Liver (tissue), 9 donors: ENCODE data around the gene CDH4. TPM values are rescaled to one million over a fixed set of nuclear protein-coding genes. Genes with fewer than 3 reads are reported as not detected.

Experiments
- DNase-seq: peaks from one replicate; pipeline ENCODE4 v3.0.0-alpha.2; 2017; ENCODE audit warnings: low spot score
- H3K27ac ChIP-seq, 2 donors: one replicate each; pipeline ENCODE4 v1.7.0; 2013; ENCODE audit warnings: inconsistent platforms in 2 of 2, low read length in 2 of 2, control low read depth in 1 of 2, low read depth in 1 of 2, mild to moderate bottlenecking in 1 of 2
- H3K27me3 ChIP-seq, 4 donors: one replicate each; pipeline versions ENCODE4 v1.6.1 to v1.7.0; 2013; ENCODE audit warnings: low read length in 3 of 4, inconsistent platforms in 1 of 4, mild to moderate bottlenecking in 1 of 4, moderate library complexity in 1 of 4; ENCODE audit not compliant: control insufficient read depth in 4 of 4, insufficient read depth in 4 of 4
- H3K36me3 ChIP-seq, 4 donors: one replicate each; pipeline versions ENCODE4 v1.6.1 to v1.7.0; 2013; ENCODE audit warnings: low read length in 3 of 4, mild to moderate bottlenecking in 3 of 4, low read depth in 1 of 4, moderate library complexity in 1 of 4; ENCODE audit not compliant: control insufficient read depth in 4 of 4, insufficient read depth in 3 of 4
- H3K4me1 ChIP-seq, 4 donors: one replicate each; pipeline versions ENCODE4 v1.6.1 to v1.7.0; 2013; ENCODE audit warnings: low read length in 3 of 4, mild to moderate bottlenecking in 3 of 4, moderate library complexity in 1 of 4; ENCODE audit not compliant: control insufficient read depth in 4 of 4, insufficient read depth in 4 of 4
- H3K4me3 ChIP-seq, 3 donors: one replicate each; pipeline versions ENCODE4 v1.6.1 to v1.7.0; 2013; ENCODE audit warnings: low read length in 3 of 3, control low read depth in 1 of 3, low read depth in 1 of 3, mild to moderate bottlenecking in 1 of 3
- H3K9ac ChIP-seq, 2 donors: one replicate each; pipeline ENCODE4 v1.7.0; 2013; ENCODE audit warnings: low read length in 2 of 2, mild to moderate bottlenecking in 2 of 2, moderate library complexity in 2 of 2, control low read depth in 1 of 2, low read depth in 1 of 2
- H3K9me3 ChIP-seq, 4 donors: one replicate each; pipeline versions ENCODE4 v1.6.1 to v1.7.0; 2013; ENCODE audit warnings: low read length in 3 of 4; ENCODE audit not compliant: control insufficient read depth in 4 of 4
- ATF3 ChIP-seq: IDR thresholded peaks from 2 replicates; pipeline ENCODE4 v1.6.1; 2016; ENCODE audit warnings: antibody characterized with exemption
- EGR1 ChIP-seq, 2 donors: IDR thresholded peaks; 2 replicates each; pipeline ENCODE4 v1.6.1; 2016 to 2018; ENCODE audit warnings: antibody characterized with exemption in 2 of 2, low read depth in 2 of 2
- FOXA1 ChIP-seq: IDR thresholded peaks from 2 replicates; pipeline ENCODE4 v1.6.1; 2016; ENCODE audit warnings: antibody characterized with exemption
- FOXA2 ChIP-seq: IDR thresholded peaks from 2 replicates; pipeline ENCODE4 v1.6.1; 2016; ENCODE audit warnings: antibody characterized with exemption
- GABPA ChIP-seq, 2 donors: IDR thresholded peaks in 1 of 2; conservative IDR thresholded peaks in 1 of 2; 2 replicates each; pipeline ENCODE4 v1.6.1; 2016; ENCODE audit warnings: antibody characterized with exemption in 2 of 2, mild to moderate bottlenecking in 1 of 2, moderate library complexity in 1 of 2
- HNF4A ChIP-seq, 2 donors: conservative IDR thresholded peaks; 2 replicates each; pipeline ENCODE4 v1.6.1; 2016; ENCODE audit warnings: antibody characterized with exemption in 2 of 2, mild to moderate bottlenecking in 2 of 2
- JUND ChIP-seq, 2 donors: IDR thresholded peaks; 2 replicates each; pipeline ENCODE4 v1.6.1; 2016; ENCODE audit warnings: antibody characterized with exemption in 2 of 2
- NR2F2 ChIP-seq: IDR thresholded peaks from 2 replicates; pipeline ENCODE4 v1.6.1; 2016; ENCODE audit warnings: antibody characterized with exemption
- RAD21 ChIP-seq, 2 donors: IDR thresholded peaks; 2 replicates each; pipeline ENCODE4 v1.6.1; 2016; ENCODE audit warnings: antibody characterized with exemption in 2 of 2, mild to moderate bottlenecking in 2 of 2
- REST ChIP-seq: IDR thresholded peaks from 2 replicates; pipeline ENCODE4 v1.6.1; 2016; ENCODE audit warnings: antibody characterized with exemption, mild to moderate bottlenecking
- RXRA ChIP-seq, 2 donors: IDR thresholded peaks; 2 replicates each; pipeline ENCODE4 v1.6.1; 2017 to 2018; ENCODE audit warnings: antibody characterized with exemption in 2 of 2, mild to moderate bottlenecking in 1 of 2
- SP1 ChIP-seq: IDR thresholded peaks from 2 replicates; pipeline ENCODE4 v1.6.1; 2018; ENCODE audit warnings: antibody characterized with exemption, mild to moderate bottlenecking
- WGBS: extraction: QIAGEN DNeasy Blood & Tissue Kit; methylation state at CpG from one replicate; pipeline ENCODE4 v1.1.7; 2013; 5-methylcytosine and 5-hydroxymethylcytosine counted together
- polyA plus RNA-seq, 2 donors: library from polyadenylated mRNA; stranded (reverse) in 1 of 2; unstranded in 1 of 2; fragments of 200-250 nt in 1 of 2; fragments of >200 nt in 1 of 2; fragmentation: Nextera tagmentation in 1 of 2; extraction: Ambion mirVana in 1 of 2; gene quantifications; one replicate each; pipeline versions ENCODE4 v1.2.1 to v1.2.3, GENCODE V29; 2013 to 2015
- total RNA-seq, 2 donors: library from RNA; depleted of rRNA; stranded (reverse); fragments of >200 nt; gene quantifications; one replicate each; pipeline ENCODE4 v1.2.3, GENCODE V29; 2014
- donor health status: healthy.
- donor health status: healthy.
- donor health status: healthy.
- donor health status: healthy.
- donor health status: healthy.

CDH4 gene
- total and polyA plus RNA-seq, 4 donors, result 0.03 to 0.25 (median 0.19) TPM; not detected in 1

- TF ChIP-seq ATF3 (no peak), SP1 (no peak), FOXA2 (no peak), EGR1 (IDR thresholded peaks at IDR 0.05; ENCODE audit: low read depth in 2 of 2) (no peak), NR2F2 (no peak), RAD21 (IDR thresholded peaks at IDR 0.05) (no peak), GABPA (IDR thresholded peaks at IDR 0.05 in 1 of 2, conservative IDR thresholded peaks at IDR 0.05 in 1 of 2) (no peak)
These were observed 280.7 kb downstream of the CDH4 start (continued) for GRCh38 chr20:61532736-61533135.

GRCh38 chr20:61533231-61533631 lies 281.2 kb downstream of the CDH4 start:
- TF ChIP-seq NR2F2 (no peak), RXRA (IDR thresholded peaks at IDR 0.05) (no peak), GABPA (IDR thresholded peaks at IDR 0.05 in 1 of 2, conservative IDR thresholded peaks at IDR 0.05 in 1 of 2) (no peak), EGR1 (IDR thresholded peaks at IDR 0.05; ENCODE audit: low read depth in 2 of 2) (no peak), SP1 (no peak), REST (no peak), HNF4A (conservative IDR thresholded peaks at IDR 0.05) (no peak)
- no peak for DNase-seq
- Histone ChIP-seq H3K4me3 (no peak overlapping the region), H3K9ac (no peak overlapping the region), H3K9me3 (no peaks in the 10 kb centered on the region), H3K4me1 (no peaks in the 10 kb centered on the region), H3K36me3 (no peaks in the 10 kb centered on the region), H3K27me3 (no peaks in the 10 kb centered on the region), H3K27ac (no peak overlapping the region)
- 71% methylated on average over 18 of the region's 18 CpGs for WGBS

GRCh38 chr20:61534346-61534745 lies 282.3 kb downstream of the CDH4 start:
- no peak for DNase-seq
- Histone ChIP-seq H3K4me1 (no peaks in the 10 kb centered on the region), H3K27me3 (no peaks in the 10 kb centered on the region), H3K9ac (no peak overlapping the region), H3K36me3 (no peaks in the 10 kb centered on the region), H3K9me3 (no peaks in the 10 kb centered on the region), H3K4me3 (no peak overlapping the region), H3K27ac (no peak overlapping the region)
- TF ChIP-seq FOXA1 (no peak), JUND (IDR thresholded peaks at IDR 0.05) (no peak), RXRA (IDR thresholded peaks at IDR 0.05) (no peak)
- 75% methylated on average over 10 of the region's 10 CpGs for WGBS

- H3K9me3 ChIP-seq, result no peaks in the 10 kb centered on the region
- H3K27ac ChIP-seq, result no peak overlapping the region
- WGBS, result 75% methylated on average over 10 of the region's 10 CpGs
- TF ChIP-seq RAD21 (IDR thresholded peaks at IDR 0.05) (no peak), EGR1 (IDR thresholded peaks at IDR 0.05; ENCODE audit: low read depth in 2 of 2) (no peak)
- H3K9ac ChIP-seq, result no peak overlapping the region
- no peak for DNase-seq
- no peaks in the 10 kb centered on the region for H3K27me3 ChIP-seq
- no peaks in the 10 kb centered on the region for H3K4me1 ChIP-seq
- H3K36me3 ChIP-seq, result no peaks in the 10 kb centered on the region
- no peak overlapping the region for H3K4me3 ChIP-seq
These were observed 283.0 kb downstream of the CDH4 start for GRCh38 chr20:61535091-61535490.
